ENCODE measurements around the gene DHRS2. TPM values are rescaled to one million over a fixed set of nuclear protein-coding genes. Genes with fewer than 3 reads are reported as not detected.

The DHRS2 gene
- total and polyA plus RNA-seq, 2 of the 13 experiments (the other 11 are each of a cell fraction or from before 2014, with no cell fraction given): 1,621 to 3,021 TPM

GRCh38 chr14:23602181-23603095, 33.7 kb upstream of the DHRS2 start (continued):
- peak; percentile 86; the same call in 1 of the 2 replicates for TF ChIP-seq ZNF503 (CRISPR knock-in tag; IDR thresholded peaks at IDR 0.05)
- peak; percentile 95 for TF ChIP-seq ZNF605 (CRISPR knock-in tag; IDR thresholded peaks at IDR 0.05)
- TF ChIP-seq ZNF282 (IDR thresholded peaks at IDR 0.05; ENCODE audit: partially characterized antibody): no peak
- no peak for TF ChIP-seq TOE1 (CRISPR knock-in tag; IDR thresholded peaks at IDR 0.05)
- TF ChIP-seq YEATS4 (CRISPR knock-in tag; IDR thresholded peaks at IDR 0.05; ENCODE audit: borderline replicate concordance): peak; percentile 55; the same call in 1 of the 2 replicates
- no peak for TF ChIP-seq MBD4 (IDR thresholded peaks at IDR 0.05; ENCODE audit: borderline replicate concordance, low read length)
- TF ChIP-seq ZNF251 (CRISPR knock-in tag; IDR thresholded peaks at IDR 0.05): no peak
- TF ChIP-seq SMARCE1 (IDR thresholded peaks at IDR 0.05; ENCODE audit: borderline replicate concordance): no peak
- TF ChIP-seq TFDP1 (CRISPR knock-in tag; IDR thresholded peaks at IDR 0.05; ENCODE audit: borderline replicate concordance): peak; percentile 31; the same call in 1 of the 2 replicates
- no peak for TF ChIP-seq SNRNP70 (IDR thresholded peaks at IDR 0.05; ENCODE audit: low read depth, low read length)
- TF ChIP-seq DMTF1 (CRISPR knock-in tag; IDR thresholded peaks at IDR 0.05): no peak
- no peak for TF ChIP-seq RORA (CRISPR knock-in tag; IDR thresholded peaks at IDR 0.05)
- TF ChIP-seq ZNF121 (CRISPR knock-in tag; IDR thresholded peaks at IDR 0.05): peak; percentile 31; the same call in 1 of the 2 replicates
- TF ChIP-seq HCFC1 (IDR thresholded peaks at IDR 0.05; ENCODE audit: low read depth, low read length): no peak
- peak; percentile 68; the same call in 1 of the 2 replicates for TF ChIP-seq ZBTB3 (CRISPR knock-in tag; IDR thresholded peaks at IDR 0.05; ENCODE audit: borderline replicate concordance, low read depth)
- 0 out of 2 replicates have a peak, but pooled peaks have one; percentile 24 for TF ChIP-seq ZNF577 (CRISPR knock-in tag; IDR thresholded peaks at IDR 0.05; ENCODE audit: borderline replicate concordance, low read depth)
- TF ChIP-seq ZKSCAN8 (CRISPR knock-in tag; IDR thresholded peaks at IDR 0.05; ENCODE audit: borderline replicate concordance): peak; percentile 81; the same call in 1 of the 2 replicates
- peak; percentile 80; the same call in 1 of the 2 replicates for TF ChIP-seq ZNF253 (CRISPR knock-in tag; IDR thresholded peaks at IDR 0.05; ENCODE audit: borderline replicate concordance)
- peak; percentile 56 for TF ChIP-seq CREB1 (IDR thresholded peaks at IDR 0.05)
- no peak for TF ChIP-seq CREB1 (CRISPR knock-in tag; IDR thresholded peaks at IDR 0.05)
- TF ChIP-seq ZNF644 (CRISPR knock-in tag; IDR thresholded peaks at IDR 0.05; ENCODE audit: low read depth): peak; percentile 88
- no peak for TF ChIP-seq ATRX (CRISPR knock-in tag; IDR thresholded peaks at IDR 0.05; ENCODE audit: borderline replicate concordance)
- no peak for TF ChIP-seq CC2D1A (CRISPR knock-in tag; IDR thresholded peaks at IDR 0.05)
- no peak for TF ChIP-seq THAP7 (CRISPR knock-in tag; IDR thresholded peaks at IDR 0.05)

Measured in HepG2 (cell line).